GM21447 (cell line): ENCODE results near the gene FAM53B.
"Not testable (repeated sequence)": the region's sequence is repeated elsewhere in the genome, so short reads cannot be mapped to it uniquely, and the experiment has no call there.

ENCODE experiments used
- ATAC-seq: cut with Tn5 transposase; IDR thresholded peaks from one replicate; pipeline ENCODE4 v1.9.1; 2021; ENCODE audit not compliant: unreplicated experiment

Gene FAM53B

DNA sequence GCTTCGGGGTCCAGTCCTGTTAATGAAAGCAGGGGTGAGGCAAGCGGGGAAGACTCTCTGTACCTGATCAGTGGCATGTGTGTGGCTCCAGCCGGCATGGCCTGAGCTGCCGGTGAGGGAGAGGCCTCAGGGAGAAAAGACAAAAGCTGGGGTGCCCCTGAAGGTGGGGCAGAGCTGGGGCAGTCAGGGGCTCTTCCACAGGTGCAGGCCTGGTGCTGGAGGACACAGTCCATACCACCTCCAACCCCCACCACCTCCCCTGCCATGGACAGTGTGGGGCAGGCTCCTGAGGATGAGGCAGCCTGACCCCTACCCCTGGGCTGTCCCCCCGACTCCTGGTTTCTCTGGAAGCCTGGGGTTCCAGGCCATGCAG, 153.1 kb downstream of the FAM53B start:
- ATAC-seq, result no peak

DNA sequence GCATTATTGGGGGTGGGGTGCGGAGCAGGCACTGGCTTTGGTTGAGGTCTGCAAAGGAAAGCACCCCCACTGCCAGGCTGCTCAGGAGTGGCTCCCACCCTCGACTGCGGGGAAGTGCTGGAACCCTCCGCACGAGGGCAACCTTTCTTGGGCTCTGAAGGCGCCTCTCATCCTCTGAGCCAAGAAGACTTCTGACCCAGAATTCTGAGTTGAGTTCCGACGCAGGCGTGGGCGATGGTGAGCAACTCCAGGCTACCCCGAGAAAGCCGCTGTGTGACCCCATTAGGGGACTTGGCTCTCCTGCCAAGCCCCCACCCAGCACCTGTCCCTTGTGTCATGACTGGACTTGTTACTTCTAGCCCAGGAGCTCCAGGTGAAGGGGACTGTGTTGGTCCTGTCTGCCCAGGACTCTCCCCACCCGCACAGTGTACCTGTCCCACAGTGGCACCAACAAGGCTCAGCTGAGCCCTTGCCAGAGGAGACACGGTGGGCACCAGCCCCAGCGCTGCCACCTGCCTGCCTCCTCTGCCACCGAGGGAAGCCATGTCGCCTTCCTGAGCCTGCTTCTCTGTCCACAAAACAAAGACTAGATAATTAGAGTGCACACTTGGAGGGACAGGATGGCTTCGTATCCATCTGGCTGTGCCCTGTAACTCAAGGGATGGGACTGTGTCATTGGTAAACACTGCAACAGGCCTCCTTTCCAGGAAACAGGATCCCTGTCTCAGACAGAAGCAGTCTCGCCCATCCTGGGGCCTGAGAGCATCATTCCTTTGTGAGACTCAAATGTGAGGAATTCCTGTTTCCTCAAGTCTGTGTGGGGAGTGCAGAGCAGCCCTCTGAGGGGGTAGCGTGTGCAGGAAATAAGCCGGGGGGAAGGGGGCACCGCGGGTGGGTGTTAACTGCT, 153.7 kb downstream of the FAM53B start:
- ATAC-seq, result no peak

DNA sequence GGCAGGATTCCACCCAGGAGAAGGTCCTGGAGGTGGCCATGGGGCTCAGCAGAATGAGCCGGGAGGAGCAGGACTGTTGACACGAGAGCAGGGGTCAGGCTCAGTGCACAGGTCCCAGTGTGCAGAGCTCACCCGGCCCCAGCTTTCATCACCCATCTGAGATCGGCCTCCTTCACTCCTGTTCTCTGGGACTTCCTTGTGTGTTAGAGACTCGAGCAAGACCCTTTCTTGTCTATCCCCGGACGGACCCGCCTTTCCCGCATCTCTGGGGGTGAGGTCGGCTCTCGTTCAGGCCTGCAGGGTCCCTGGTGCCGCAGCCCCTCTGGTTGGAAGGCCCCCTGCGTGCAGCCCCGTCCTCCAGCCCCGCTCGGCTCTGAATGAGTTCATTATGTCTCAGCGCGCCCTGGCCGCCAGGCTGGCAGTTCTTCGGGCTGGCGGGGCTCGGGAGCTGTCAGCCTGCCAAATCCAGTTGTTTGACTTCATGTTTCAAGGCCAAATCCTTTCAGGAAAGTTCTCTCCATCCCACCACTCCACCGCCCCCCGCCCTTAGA, 154.6 kb downstream of the FAM53B start:
- ATAC-seq, result no peak

DNA sequence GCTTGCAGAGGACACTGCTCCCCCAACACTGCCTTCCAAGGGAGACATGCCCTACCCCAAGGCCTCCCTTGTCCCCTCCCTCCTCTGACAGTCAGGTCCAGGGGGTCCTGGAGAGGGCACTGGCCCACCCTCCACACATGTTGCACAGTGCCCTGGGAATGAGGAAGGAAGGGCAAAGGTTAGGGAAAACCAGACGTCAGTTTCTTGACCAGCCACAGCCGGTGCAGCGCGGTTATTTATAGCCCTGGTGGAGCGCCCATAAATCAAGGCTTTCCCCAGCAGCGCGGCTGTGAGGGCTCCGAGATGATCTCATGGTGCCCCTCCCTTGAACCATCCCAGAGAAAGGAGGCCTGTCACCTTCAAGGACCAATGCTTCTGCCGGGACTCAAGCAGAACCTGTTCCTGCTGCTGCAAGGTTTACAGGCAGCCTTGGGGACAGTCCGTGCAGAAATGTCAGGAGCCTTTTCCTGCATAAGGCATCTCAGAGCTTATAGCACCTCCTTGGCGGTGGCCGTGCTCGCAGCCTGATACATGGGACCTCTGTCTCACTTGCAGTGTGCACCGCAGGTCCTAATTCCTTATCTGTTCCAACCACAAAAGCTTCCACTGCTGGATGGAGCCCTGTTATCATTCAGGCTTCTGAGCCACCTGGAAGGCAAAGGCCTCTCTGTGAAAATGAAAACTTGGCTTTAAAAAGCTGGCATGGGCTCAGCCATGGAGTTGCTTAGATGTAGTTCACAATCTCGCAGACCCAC, 155.3 kb downstream of the FAM53B start:
- no peak for ATAC-seq

DNA sequence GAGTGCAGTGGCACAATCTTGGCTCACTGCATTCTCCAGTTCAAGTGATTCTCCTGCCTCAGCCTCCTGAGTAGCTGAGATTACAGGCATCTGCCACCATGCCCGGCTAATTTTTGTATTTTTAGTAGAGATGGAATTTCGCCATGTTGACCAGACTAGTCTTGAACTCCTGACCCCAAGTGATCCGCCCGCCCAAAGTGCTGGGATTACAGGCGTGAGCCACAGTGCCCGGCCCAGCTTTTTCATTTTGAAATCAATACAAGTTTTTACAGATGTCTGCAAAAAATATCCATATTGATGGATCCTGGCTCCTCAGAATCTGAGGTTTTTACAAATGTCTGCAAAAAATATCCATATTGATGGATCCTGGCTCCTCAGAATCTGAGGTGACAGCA, 155.8 kb downstream of the FAM53B start:
- not testable (repeated sequence) for ATAC-seq

DNA sequence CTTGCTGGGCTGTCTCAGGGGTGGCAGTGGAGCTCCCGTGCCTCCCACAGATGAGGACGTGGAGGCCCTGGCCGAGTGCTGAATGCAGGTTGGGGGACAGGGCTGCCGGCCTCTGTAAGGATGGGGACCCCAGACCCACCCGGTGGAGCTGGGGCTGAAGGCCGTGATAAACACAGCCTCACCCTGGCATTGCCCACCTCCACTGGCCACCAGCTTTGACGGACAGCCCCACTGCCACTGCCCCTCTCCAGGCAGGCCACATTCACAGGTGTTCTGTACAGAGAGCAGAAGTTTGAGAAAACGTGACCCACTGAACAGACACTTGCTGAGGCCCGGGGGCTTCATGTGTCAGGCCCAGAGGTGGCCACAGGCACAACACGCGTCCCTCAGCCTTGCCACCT, 156.4 kb downstream of the FAM53B start:
- ATAC-seq, result no peak

DNA sequence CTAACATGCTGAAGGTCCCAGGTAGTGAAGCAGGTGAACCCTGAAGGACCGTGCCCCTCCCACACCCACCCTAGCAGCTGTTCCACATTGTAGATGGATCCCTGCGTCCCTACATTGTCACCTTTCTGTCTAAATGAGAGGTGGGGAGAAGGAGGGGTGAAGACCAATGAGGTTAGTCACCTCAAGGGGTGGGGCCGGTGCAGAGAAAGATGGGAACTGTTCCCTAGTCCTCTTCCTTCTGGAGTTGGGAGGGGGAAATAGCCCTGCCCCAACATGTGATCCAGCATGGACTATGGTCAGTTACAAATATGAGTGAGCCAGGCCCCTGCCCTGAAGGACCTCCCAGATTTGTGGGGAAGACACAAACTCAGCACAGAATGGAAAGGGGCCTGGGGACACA, 158.0 kb downstream of the FAM53B start:
- no peak for ATAC-seq

DNA sequence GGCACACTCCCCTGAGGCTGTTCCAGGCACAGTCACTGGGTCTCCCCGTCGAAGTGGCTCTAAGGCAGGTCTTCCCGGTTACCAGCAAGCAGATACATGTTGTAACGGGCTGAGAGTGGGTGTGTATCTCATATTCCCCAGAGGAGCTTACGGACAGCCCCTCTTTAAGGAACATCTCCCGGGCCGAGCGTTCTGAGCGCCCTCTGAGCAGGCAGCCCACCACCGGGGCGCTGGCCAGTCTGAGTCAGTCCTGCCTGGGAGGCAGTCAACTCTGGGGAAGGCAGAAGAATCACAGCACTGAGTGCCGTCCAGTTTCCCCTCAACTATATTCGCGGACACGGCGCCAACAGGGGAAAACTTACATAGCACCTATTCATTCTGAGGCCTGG, 165.2 kb downstream of the FAM53B start:
- ATAC-seq, result no peak

DNA sequence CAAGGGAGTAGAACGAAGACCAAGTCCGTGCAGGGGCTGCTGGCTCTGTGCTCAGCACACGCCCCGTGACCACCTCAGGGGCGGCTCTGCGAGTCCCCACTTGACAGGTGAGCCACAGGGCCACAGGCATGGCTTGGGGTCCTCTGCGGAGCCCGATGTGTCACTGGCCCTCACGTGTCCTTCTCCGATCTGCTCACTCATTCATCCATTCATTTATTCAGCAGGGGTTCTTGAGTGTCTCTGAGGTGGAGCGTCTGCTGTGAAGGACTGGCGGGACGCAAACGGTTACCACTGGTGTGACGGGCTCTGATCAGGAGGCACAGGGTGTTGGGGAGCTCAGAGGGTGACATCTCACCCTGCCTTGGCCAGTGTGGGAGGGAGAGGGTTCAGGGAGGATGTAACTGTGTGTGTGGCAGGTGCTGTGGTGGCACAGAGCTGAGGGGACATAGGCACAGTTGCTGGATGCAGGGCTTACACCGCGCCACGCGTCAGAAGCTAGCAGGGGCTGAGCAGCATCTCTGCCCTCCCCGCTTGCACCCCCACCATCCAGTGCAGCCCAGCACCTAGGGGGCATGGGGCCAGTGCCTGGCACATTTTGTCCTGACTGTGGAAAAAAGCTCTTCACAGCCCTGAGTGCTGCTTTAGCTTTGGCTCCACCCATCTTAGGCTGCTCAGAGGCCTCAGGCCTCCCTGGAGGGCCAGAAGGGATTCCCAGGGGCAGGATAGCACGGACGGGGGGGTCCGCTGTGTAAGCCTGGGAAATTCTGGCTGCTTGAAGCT, 165.8 kb downstream of the FAM53B start:
- no peak for ATAC-seq

DNA sequence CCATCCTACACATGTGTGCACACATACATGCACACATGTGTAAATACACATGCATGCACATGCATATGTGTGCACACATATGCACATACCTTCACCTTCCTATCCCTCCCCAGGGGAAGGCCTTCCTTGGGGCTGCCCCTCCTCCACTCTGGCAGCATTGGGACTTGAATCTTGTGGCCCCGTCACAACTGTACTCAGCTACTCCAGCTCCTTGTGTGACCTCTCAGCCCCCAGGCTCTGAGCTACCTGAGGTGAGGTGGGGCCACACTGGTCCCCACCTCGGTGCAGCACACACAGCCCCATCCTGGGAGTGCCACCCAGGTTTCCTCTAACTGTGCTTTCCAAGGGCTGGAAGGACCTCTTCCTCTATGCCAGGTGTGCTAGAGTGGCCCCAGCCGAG, 166.5 kb downstream of the FAM53B start:
- no peak for ATAC-seq

DNA sequence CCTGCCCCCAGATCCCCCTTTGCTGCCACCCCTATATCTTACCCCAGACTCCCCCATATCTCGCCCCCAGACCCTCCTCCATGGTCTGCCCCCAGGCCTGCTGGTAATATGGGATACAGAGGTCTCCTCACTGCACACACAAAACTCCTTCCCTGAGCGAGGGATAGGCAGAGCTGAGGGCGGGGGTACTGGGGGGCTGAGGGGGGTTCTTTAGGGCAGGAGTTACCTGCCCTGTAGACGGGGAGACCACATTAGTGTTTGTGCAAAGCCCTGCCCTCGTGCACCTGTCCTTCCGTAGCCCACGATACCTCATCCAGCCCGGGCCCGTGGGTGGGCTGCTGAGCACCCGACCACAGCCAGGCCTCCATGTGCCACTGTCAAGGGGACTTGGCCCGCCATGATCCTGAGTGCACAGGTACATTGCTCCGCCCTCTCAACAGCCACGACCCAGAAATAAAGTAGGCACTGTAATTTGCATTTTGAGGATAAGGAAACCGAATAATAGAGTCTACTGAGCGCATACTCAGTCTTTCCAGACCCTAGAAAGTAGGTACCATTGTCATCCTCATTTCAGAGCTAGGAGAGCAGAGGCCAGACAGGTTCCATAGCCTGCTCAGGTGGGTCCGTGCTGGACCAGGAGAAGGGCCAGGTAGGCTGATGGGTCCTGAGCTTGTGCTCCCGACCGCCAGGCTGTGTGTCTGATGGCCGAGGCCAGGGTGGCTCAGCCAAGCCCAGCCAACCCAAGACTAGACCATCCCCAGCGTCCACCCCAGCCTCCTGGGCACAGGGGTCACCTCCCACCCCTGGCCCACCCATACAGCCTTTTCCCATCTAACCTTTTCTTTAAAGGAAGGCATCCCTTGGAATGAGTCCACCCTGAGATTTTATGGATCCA, 167.4 kb downstream of the FAM53B start:
- no peak for ATAC-seq

DNA sequence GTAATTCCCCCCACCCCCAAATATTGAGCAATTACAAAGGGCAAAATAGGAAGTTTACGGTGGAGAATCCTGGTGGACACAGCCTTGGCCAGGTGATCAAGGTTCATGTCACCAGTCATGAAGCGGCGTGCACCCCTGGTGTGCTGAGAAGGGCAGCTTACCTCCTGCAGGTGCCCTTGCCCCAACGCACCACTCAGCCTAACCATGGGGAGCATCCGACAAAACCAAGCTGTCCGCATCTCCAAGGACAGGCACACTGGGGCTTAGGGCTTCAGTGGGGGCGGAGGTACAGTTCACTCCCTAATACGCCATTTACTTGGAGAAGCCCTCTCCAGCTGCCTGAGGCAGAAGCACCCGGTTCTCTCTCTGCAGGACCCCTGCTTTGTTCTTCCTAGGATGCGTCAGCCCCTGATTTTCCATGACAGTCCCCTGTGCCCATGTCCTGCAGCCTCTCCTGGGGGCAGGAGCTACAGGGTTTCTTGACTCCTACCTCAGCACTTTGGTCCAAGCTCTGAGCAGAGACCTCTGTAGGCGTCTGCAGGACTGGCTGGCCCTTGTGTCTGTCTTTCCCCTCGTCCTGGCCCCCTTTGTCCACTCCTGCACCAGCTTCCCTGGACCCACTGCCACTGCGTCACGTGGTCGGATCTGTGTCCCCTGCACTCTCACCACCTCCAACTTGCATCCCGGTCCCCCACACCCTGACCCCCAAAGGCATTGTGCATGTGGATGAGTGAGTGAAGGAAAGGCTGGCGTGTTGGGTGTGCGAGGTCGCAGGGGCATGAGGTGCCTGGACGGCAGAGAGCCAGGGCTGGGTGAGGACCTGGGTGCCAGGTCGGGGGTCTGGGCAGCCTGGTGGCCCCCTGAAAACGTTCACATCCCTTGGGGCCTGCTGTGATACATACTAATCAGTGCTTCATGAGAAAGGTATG, 168.8 kb downstream of the FAM53B start:
- ATAC-seq, result no peak

DNA sequence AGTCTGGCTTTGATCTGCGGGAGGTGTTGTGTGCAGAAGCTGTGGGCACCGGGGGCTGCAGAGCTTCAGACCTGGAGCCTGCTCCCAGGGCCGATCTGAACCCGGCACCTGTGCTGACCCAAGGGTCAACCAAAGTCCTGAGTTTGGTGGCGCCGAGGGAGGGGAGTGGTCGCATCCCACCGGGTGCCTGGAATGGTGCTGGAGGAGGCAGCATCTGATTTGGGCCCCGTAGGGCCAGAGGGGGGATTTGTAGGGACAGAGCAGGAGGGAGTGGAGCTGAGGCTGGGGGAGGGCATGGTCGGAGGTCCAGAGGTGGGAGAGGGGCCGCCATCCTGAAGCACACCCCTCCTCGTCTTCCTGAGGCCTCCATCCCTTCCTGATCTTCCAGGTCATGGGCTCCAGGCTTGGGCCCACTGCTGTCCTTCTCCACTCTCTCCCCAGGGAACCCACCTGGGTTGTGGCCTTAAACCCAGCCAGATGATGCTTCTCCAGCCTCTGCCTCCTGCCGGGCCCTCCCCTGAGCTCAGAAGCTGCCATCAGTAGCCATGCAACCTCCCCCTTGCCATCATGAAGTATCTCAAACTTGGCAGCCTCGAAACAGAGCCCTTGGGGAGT, 169.6 kb downstream of the FAM53B start:
- no peak for ATAC-seq

DNA sequence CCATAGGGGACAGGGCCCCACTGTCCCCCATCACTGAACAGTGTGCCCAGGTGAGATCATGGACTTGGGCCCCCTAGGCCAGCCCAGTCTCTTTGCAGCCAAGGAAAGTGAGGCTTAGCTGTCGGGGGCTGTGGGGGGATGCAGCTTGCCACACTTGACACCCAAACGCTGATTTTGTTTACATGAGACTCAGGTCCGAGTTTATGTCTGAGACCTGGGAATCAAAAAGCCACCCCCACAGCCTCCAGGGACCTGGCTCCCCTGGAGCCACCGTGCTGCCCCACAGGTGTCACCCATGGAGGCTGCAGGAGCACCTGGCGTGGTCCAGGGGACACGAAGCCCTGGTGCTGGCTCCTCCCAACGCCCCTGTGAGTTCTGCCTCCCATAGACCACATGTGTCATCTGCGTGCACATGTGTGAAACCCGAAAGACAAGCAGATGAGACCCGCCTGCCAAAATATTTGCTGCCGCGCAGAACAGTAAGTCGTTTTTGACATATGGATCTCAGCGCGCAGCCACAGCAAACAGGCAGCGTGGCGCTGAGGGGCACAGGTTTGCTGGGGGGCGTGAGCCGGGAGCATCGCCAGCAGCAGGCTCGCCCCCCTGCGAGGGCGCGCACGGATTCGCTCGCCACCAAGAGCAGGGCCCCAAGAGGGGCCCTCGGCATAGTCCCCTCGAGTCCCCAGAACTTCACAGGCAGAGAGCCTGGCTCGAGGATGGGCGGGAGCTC, 170.3 kb downstream of the FAM53B start:
- ATAC-seq, result no peak

DNA sequence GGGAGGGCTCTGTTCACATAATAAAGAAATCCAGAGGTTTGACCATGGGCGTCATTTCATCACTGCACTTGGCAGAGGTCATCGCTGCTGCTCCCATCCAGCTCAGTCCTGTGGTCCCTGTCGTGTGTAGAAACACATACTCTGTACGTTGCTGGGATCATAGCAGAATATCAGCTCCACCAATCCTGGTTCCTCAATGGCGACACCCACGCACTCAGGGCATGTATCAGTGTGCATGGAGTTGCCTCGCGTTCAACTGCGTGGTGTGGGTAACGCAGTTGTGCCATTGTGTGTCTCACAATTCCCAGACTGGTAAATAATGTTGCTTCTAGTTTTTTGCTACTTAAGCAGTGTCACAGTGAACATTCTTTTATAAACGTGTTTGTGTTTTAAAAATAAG, 171.4 kb downstream of the FAM53B start:
- ATAC-seq, result no peak

DNA sequence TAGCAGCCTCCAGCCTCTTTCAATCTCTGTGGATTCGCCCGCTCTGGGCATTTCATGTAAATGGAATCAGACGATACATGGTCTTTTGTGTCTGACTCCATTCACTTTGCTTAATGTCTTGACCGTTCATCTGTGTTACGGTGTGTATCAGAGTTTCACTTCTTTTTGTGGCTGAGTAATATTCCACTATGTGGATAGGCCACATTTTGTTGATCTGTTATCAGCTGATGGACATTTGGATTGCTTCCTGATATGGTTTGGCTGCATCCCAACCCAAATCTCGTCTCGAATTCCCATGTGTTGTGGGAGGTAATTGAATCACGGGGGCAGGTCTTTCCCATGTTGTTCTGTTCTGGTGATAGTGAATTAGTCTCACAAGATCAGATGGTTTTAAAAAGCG, 173.5 kb downstream of the FAM53B start:
- ATAC-seq, result no peak

DNA sequence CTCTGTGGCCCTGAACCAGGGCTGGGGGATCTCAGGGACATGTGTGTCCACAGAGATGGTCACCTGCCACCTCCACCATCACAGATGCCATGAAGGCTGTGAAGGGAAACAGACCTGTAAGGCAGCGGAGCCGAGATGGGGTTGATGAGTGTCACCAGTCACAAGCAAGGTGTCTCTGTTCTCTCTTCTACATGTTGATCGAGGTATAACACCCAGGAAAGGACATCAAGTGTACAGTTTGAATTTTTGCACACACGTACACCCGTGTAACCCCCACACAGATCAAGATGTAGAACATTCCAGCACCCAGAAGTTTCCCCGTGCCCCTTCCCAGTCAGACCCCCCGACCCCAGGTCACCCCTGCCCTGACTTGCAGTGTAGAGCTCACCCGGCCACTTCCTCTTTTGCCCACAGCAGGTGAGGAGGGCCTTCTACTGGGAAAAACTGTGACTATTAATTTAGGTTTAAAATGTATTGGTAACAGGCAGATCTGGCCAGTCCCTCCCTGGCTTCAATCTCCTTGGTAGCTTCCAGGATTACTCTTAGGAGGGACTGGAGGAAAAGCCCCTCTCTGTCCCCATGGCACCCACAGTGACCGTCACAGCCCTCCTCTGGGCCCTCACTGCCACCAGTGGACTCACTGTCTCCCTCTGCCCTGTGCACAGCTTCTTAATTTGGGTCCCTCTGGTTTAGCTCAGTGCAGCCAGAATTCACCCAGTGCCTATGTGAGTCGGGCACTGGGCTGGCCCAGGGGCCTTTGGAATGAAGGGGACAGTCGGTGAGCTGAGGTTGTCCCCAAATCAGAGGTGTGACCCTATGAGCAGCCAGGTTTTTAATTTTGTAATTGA, 174.3 kb downstream of the FAM53B start:
- no peak for ATAC-seq
